ENCODE data around the gene CUEDC1.

- TF ChIP-seq CTCF (IDR thresholded peaks at IDR 0.05; ENCODE audit: borderline replicate concordance, extremely low read depth, low read length, poor library complexity, severe bottlenecking): no peak
- no peak for TF ChIP-seq EZH2 (IDR thresholded peaks at IDR 0.05; ENCODE audit: borderline replicate concordance, low read depth, low read length, severe bottlenecking)
Observed at GRCh38 chr17:57852955-57853328, 102.3 kb downstream of the CUEDC1 start.

All from DND-41 (cell line).